ENCODE results near the gene UBE3D.
"Not testable (repeated sequence)": the region's sequence is repeated elsewhere in the genome, so short reads cannot be mapped to it uniquely, and the experiment has no call there.

The UBE3D gene

DNA sequence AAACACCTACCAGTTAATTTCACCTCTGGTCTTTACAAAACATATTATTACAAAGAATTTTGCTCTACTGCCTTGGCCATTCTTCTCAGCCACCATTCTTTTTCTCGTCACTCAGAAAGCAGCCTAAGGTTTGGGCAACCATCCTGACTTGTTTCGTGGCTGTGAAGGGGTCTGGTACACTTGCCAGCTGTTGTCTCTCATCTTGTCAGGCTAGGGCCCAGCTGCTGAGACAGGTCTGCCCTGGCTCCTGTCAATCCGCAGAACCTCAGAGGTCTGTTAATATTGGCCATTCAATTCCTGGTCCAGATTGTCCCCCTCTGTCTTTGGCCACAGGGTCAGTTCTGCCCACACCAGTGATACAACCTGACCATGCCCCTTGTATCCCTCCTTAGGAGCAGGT, 197.7 kb downstream of the UBE3D start:
- DNase-seq = no peak

DNA sequence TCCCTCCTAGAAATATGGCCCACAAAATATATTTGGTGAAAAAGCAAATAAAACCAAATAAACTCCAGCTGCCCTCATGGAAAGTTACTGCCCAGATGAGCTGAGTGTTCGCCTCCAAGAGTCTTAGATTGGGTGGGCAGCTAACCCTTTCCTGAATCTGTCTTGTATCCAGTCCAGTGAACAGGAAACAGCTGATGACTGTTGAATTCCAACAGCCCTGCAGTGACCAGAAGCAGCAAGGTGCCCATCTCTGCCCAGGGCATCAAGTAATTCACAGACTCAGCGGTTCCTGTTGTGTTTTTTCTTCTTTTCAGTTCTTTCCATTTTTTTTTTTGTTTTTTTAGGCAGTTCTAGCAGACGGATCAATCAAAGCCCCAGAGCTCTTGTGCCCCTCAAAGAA, 199.2 kb downstream of the UBE3D start:
- DNase-seq = no peak

DNA sequence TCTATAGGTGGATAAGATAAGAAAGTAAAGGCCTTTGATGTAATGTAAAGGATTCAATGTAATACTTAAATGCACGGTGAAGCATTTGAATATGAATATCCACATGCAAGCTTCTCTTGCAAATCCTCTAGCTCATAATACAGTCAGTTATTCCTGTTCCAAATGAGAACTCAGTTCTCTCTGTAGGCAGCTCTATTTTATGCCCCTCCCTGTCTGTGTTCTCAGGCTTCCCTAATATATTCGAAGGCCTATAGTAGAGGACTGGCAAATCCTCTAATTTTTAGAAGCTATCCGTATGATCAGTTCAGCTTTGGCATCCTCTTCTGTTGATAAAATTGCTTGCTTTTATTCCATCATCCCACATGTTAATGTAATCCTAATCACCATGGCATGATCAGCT, 200.2 kb downstream of the UBE3D start:
- DNase-seq = no peak

DNA sequence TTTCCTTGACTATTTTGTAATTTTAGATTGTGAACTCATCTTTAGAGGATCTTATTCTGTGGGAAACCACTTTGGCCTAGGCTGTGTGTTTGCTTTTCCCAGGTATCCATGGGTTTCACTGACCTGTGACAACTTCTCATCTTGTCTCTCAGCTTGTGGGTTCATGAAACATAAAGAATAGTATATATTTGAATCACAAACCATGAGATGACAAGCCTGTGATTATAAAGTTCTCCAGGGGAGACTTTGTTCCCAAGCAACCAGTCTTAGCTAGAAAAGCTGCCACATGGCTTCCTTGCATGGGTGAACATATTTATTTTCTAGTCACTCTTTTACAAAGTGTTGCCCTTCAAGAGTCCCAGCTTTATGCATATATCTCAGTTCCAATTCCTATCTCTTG, 201.9 kb downstream of the UBE3D start:
- DNase-seq = no peak

DNA sequence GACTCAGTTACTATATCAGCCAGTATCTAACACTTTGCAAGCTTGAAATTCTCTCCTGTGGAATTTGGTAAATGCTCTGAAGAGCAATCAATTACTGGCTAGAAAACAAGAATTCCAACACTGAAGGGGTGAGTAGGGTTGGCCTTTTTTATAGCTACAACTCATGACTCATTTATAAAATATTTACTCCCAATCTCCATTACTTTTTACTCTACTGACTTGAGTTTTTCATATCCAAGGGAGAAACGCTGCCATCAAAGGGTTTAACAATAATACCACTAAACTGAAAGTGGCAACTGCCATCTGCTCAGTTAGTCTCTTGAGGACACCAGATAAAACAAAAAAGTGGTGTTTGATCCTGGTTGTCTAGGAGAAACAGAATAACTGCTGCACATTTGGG, 203.1 kb downstream of the UBE3D start:
- no peak for DNase-seq

DNA sequence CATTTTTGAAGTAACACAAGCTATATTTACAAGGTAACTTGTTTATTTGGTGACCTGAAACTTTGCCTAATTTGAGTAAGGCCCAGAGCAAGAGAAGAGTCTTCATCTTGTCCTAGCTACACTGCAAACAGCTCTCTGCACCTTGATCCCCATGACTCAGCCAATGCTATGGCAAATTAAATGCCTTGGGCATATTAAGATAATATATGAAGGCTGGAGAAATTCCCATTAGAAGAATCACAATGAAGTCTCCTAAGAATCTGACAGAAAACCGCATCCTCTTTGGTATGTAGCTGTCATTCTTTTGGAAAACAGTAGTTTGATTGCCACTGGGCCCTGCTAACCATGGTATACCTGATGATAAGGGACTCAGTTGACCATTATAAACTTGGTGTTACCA, 204.5 kb downstream of the UBE3D start:
- DNase-seq = no peak

DNA sequence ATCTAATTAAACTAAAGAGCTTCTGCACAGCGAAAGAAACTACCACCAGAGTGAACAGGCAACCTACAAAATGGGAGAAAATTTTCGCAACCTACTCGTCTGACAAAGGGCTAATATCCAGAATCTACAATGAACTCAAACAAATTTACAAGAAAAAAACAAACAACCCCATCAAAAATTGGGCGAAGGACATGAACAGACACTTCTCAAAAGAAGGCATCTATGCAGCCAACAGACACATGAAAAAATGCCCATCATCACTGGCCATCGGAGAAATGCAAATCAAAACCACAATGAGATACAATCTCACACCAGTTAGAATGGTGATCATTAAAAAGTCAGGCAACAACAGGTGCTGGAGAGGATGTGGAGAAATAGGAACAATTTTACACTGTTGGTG, 209.6 kb downstream of the UBE3D start:
- not testable (repeated sequence) for DNase-seq

DNA sequence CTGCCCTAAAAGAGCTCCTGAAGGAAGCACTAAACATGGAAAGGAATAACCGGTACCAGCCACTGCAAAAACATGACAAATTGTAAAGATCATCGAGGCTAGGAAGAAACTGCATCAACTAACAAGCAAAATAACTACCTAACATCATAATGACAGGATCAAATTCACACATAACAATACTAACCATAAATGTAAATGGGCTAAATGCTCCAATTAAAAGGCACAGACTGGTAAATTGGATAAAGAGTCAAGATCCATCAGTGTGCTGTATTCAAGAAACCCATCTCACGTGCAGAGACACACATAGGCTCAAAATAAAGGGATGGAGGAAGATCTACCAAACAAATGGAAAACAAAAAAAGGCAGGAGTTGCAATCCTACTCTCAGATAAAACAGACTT, 212.7 kb downstream of the UBE3D start:
- not testable (repeated sequence) for DNase-seq

DNA sequence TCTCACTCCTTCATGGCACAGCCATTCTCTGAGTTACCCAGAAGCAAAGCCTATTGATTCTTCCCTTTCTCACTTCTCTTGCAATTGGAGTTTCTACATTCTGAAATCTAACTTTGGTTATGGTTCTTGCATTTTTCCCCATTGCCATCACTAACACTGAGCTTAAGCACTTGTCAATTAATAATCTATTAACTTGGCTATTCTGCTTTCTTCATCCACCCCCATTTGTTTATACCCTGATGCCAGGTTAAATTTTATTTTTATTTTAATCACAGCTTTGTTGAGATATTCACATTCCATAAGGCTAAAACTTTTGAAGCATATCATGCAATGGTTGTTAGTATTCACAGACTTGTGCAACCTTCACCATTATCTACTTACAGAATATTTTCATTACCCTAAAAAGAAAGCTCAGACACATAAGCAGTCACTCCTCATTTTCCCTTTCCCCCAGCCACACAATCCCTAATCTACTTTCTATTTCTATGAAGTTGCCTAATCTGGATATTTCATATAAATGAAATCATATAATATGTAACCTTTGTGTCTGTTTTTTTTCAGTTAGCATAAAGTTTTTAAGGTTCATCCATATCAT, 222.3 kb downstream of the UBE3D start:
- no peak for DNase-seq

DNA sequence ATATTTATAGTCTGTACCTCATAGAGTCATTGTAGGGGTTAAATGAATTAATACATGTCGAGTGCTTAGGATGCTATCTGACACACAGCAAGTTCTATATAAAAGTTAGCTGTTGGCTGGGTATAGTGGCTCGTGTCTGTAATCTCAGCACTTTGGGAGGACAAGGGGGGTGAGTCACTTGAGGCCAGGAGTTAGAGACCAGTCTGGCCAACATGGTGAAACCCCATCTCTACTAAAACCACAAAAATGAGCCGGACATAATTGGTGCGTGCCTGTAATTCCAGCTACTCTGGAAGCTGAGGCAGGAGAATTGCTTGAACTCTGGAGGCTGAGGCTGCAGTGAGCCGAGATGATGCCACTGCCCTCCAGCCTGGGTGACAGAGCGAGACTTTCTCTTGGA, 222.9 kb downstream of the UBE3D start:
- DNase-seq = no peak

Data from T-helper 2 cell (primary cell).